ENCODE measurements around the gene IPO5. TPM values are rescaled to one million over a fixed set of nuclear protein-coding genes. Genes with fewer than 3 reads are reported as not detected.

Gene IPO5
- total RNA-seq, 2 experiments from 2014 or later = 81.8 to 116 TPM

DNA sequence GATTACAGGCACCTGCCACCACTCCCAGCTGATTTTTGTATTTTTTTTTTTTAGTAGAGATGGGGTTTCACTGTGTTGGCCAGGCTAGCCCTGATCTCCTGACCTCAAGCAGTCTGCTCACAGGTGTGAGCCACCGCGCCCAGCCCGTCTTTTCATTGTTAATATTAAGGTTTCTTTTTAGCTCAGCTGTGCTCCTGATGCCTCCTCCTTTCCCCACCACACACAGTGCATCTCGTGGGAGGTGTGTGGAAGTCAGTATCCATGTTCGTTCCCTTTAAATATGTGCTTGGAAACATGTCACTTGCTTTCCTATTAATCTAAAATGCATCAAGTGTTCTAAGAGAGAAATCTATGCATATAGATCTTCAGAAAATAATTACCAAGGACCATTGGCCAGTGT lies 53.5 kb downstream of the IPO5 start:
- BruUV-seq (replicated peaks) = no TSS peak
- no peak for DNase-seq (ENCODE audit: low spot score)
- H3K4me3 ChIP-seq (ENCODE audit: low read depth, low read length, poor library complexity, severe bottlenecking) = no peak overlapping the region
- H3K9me2 ChIP-seq (ENCODE audit: insufficient read depth, low read length) = no peaks in the 10 kb centered on the region
- H3K4me1 ChIP-seq (ENCODE audit: insufficient read depth, low read length, poor library complexity, severe bottlenecking) = no peaks in the 10 kb centered on the region
- no peak overlapping the region for H3K27ac ChIP-seq (ENCODE audit: low read depth, low read length, poor library complexity, severe bottlenecking)
- ChIA-PET POLR2A (no interaction called here), CTCF (ENCODE audit: unreplicated experiment) (no interaction called here)
- H3K79me2 ChIP-seq (ENCODE audit: insufficient read depth, low read depth, low read length) = no peaks in the 10 kb centered on the region
- H3K36me3 ChIP-seq (ENCODE audit: insufficient read depth, low read length) = peaks cover 85% of the 10 kb centered on the region
- TF ChIP-seq, protein P1, sequence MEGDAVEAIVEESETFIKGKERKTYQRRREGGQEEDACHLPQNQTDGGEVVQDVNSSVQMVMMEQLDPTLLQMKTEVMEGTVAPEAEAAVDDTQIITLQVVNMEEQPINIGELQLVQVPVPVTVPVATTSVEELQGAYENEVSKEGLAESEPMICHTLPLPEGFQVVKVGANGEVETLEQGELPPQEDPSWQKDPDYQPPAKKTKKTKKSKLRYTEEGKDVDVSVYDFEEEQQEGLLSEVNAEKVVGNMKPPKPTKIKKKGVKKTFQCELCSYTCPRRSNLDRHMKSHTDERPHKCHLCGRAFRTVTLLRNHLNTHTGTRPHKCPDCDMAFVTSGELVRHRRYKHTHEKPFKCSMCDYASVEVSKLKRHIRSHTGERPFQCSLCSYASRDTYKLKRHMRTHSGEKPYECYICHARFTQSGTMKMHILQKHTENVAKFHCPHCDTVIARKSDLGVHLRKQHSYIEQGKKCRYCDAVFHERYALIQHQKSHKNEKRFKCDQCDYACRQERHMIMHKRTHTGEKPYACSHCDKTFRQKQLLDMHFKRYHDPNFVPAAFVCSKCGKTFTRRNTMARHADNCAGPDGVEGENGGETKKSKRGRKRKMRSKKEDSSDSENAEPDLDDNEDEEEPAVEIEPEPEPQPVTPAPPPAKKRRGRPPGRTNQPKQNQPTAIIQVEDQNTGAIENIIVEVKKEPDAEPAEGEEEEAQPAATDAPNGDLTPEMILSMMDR (conservative IDR thresholded peaks at IDR 0.05; ENCODE audit: low read length) = no peak
- TF ChIP-seq EZH2phosphoT487 (IDR thresholded peaks at IDR 0.05; ENCODE audit: borderline replicate concordance, low read depth, low read length) = no peak
- no peak overlapping the region for H3K4me2 ChIP-seq (ENCODE audit: low read length)
- no peak overlapping the region for H2AFZ ChIP-seq (ENCODE audit: low read length)
- H3K9me3 ChIP-seq (ENCODE audit: low read length) = no peaks in the 10 kb centered on the region
- intact Hi-C loops (cut with micrococcal nuclease; ENCODE audit: unreplicated experiment) = no loop called here
- no peaks in the 10 kb centered on the region for H4K20me1 ChIP-seq (ENCODE audit: insufficient read depth, low read length)

DNA sequence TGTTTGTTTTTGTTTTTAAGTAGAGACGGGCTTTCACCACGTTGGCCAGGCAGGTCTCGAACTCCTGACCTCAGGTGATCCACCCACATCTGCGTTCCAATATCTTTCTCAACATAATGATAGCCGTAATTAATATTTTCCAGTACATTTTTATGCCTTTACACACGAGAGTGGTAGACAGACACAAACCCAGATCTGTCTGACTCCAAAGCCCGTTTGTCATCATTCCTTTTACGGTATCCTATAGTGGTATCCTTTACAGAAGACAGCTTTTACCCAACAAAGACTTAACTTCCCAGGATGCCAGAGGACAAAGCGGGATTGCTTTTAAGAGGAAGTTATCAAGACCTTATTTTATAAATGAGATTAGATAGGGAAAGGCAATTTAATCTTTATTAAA lies 59.8 kb downstream of the IPO5 start:
- Histone ChIP-seq H3K27ac (ENCODE audit: low read depth, low read length, poor library complexity, severe bottlenecking) (no peak overlapping the region), H3K4me2 (ENCODE audit: low read length) (no peak overlapping the region), H2AFZ (ENCODE audit: low read length) (no peak overlapping the region), H3K9me3 (ENCODE audit: low read length) (no peaks in the 10 kb centered on the region), H3K36me3 (ENCODE audit: insufficient read depth, low read length) (peaks cover 92% of the 10 kb centered on the region), H4K20me1 (ENCODE audit: insufficient read depth, low read length) (no peaks in the 10 kb centered on the region), H3K4me3 (ENCODE audit: low read depth, low read length, poor library complexity, severe bottlenecking) (no peak overlapping the region), H3K4me1 (ENCODE audit: insufficient read depth, low read length, poor library complexity, severe bottlenecking) (no peaks in the 10 kb centered on the region), H3K9me2 (ENCODE audit: insufficient read depth, low read length) (no peaks in the 10 kb centered on the region), H3K79me2 (ENCODE audit: insufficient read depth, low read depth, low read length) (no peaks in the 10 kb centered on the region)
- intact Hi-C loops (cut with micrococcal nuclease; ENCODE audit: unreplicated experiment) = no loop called here
- TF ChIP-seq, protein P1 (conservative IDR thresholded peaks at IDR 0.05; ENCODE audit: low read length) = no peak
- TF ChIP-seq EZH2phosphoT487 (IDR thresholded peaks at IDR 0.05; ENCODE audit: borderline replicate concordance, low read depth, low read length) = no peak
- no peak for DNase-seq (ENCODE audit: low spot score)
- BruUV-seq (replicated peaks) = no TSS peak
- CTCF ChIA-PET (ENCODE audit: unreplicated experiment) = no interaction called here
- POLR2A ChIA-PET = no interaction called here

DNA sequence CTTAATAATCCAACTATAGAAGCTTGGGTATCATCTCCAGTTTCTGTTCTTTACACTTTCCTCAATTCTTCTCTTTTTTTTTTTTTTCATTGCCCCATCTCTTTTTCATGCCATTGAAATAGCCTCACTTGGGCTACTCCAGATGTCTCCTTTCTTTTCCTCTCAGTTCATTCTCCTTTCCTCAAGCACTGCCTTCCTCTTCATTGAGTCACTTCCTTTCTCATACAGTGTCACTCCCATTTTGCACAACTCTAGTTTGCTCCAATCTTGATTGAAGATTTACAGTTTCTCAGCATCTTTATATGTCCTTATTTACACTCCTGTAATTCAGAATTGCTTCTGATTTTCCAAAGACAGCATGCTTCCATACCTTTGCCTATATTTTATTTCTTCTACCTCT lies 61.3 kb downstream of the IPO5 start:
- H3K4me1 ChIP-seq (ENCODE audit: insufficient read depth, low read length, poor library complexity, severe bottlenecking) = no peaks in the 10 kb centered on the region
- TF ChIP-seq EZH2phosphoT487 (IDR thresholded peaks at IDR 0.05; ENCODE audit: borderline replicate concordance, low read depth, low read length) = no peak
- TF ChIP-seq, protein P1 (conservative IDR thresholded peaks at IDR 0.05; ENCODE audit: low read length) = no peak
- no peak overlapping the region for H3K4me2 ChIP-seq (ENCODE audit: low read length)
- POLR2A ChIA-PET = interaction anchor here (1.1 kb wide), 1 partner anchor 11 kb away, joined by 5 read pairs; no protein-coding TSS in a partner anchor
- no peak overlapping the region for H3K4me3 ChIP-seq (ENCODE audit: low read depth, low read length, poor library complexity, severe bottlenecking)
- DNase-seq (ENCODE audit: low spot score) = no peak
- no peaks in the 10 kb centered on the region for H3K9me3 ChIP-seq (ENCODE audit: low read length)
- BruUV-seq (replicated peaks) = no TSS peak
- no peaks in the 10 kb centered on the region for H3K79me2 ChIP-seq (ENCODE audit: insufficient read depth, low read depth, low read length)
- no peaks in the 10 kb centered on the region for H3K9me2 ChIP-seq (ENCODE audit: insufficient read depth, low read length)
- CTCF ChIA-PET (ENCODE audit: unreplicated experiment) = no interaction called here
- peaks cover 92% of the 10 kb centered on the region for H3K36me3 ChIP-seq (ENCODE audit: insufficient read depth, low read length)
- no peak overlapping the region for H2AFZ ChIP-seq (ENCODE audit: low read length)
- no peak overlapping the region for H3K27ac ChIP-seq (ENCODE audit: low read depth, low read length, poor library complexity, severe bottlenecking)
- intact Hi-C loops (cut with micrococcal nuclease; ENCODE audit: unreplicated experiment) = no loop called here
- H4K20me1 ChIP-seq (ENCODE audit: insufficient read depth, low read length) = no peaks in the 10 kb centered on the region
